Calu3 (cell line): ENCODE measurements around the gene ABHD17A. TPM values are rescaled to one million over a fixed set of nuclear protein-coding genes. Genes with fewer than 3 reads are reported as not detected.
A peak's percentile ranks its signal among the peaks of the same experiment; 100 is the strongest.

Source experiments
- BruUV-seq: library from RNA; stranded (reverse); fragments of 400-500 nt; replicated peaks from 2 replicates; lab custom pipeline; 2021; lab: Mats Ljungman, UMichigan
- CTCF ChIA-PET: fragments of 300-600 bp; sonication (Branson Sonifier 250); formaldehyde crosslinking; loops from one replicate; lab custom pipeline; 2022; ENCODE audit warnings: antibody characterized with exemption; lab: Charles Lee
- DNase-seq: peaks from one replicate; pipeline ENCODE4 v3.0.0; 2022
- H3K27ac Mint-ChIP-seq: one replicate; pipeline ENCODE4 v1.8.0; 2022; ENCODE audit warnings: mixed read lengths; ENCODE audit not compliant: unreplicated experiment
- H3K27me3 Mint-ChIP-seq: one replicate; pipeline ENCODE4 v1.8.0; 2022; ENCODE audit warnings: mixed read lengths; ENCODE audit not compliant: unreplicated experiment
- H3K36me3 Mint-ChIP-seq: one replicate; pipeline ENCODE4 v1.8.0; 2022; ENCODE audit warnings: mild to moderate bottlenecking, moderate library complexity, mixed read lengths; ENCODE audit not compliant: insufficient read depth, unreplicated experiment
- H3K4me1 Mint-ChIP-seq: one replicate; pipeline ENCODE4 v1.8.0; 2022; ENCODE audit warnings: mild to moderate bottlenecking, low read depth, mixed read lengths; ENCODE audit not compliant: unreplicated experiment
- H3K4me3 Mint-ChIP-seq: one replicate; pipeline ENCODE4 v1.8.0; 2022; ENCODE audit warnings: mild to moderate bottlenecking, low read depth, moderate library complexity, mixed read lengths; ENCODE audit not compliant: unreplicated experiment
- H3K9me3 Mint-ChIP-seq: one replicate; pipeline ENCODE4 v1.8.0; 2022; ENCODE audit warnings: low read depth, mixed read lengths; ENCODE audit not compliant: unreplicated experiment
- CTCF ChIP-seq: fragments of 200-600 bp; IDR thresholded peaks from one replicate; pipeline ENCODE4 v1.8.0; 2022; ENCODE audit warnings: antibody characterized with exemption; ENCODE audit not compliant: unreplicated experiment
- intact Hi-C: fragments of 100-400 bp; cut with micrococcal nuclease; formaldehyde crosslinking; loops from one replicate; pipeline ENCODE4 v1.10.0; 2022; ENCODE audit not compliant: unreplicated experiment
- total RNA-seq: library from RNA; stranded (reverse); gene quantifications from 2 replicates; pipeline ENCODE4 v1.2.3, GENCODE V29; 2022

ABHD17A gene
- total RNA-seq, 1 experiment from 2014 or later: 35.2 TPM

GRCh38 chr19:1931445-1931844 lies 46.1 kb upstream of the ABHD17A start:
- Mint-ChIP-seq H3K27me3 (peaks cover 9% of the 10 kb centered on the region), H3K4me3 (no peak overlapping the region), H3K27ac (no peak overlapping the region), H3K36me3 (peaks cover 16% of the 10 kb centered on the region), H3K4me1 (peaks cover 10% of the 10 kb centered on the region), H3K9me3 (peaks cover 2% of the 10 kb centered on the region)
- BruUV-seq: no TSS peak
- DNase-seq: no peak
- CTCF ChIA-PET: no interaction called here
- intact Hi-C loops: no loop called here
- TF ChIP-seq CTCF: no peak

- peak; percentile 74 for TF ChIP-seq CTCF
- Mint-ChIP-seq H3K4me1 (no peaks in the 10 kb centered on the region), H3K27ac (no peak overlapping the region), H3K9me3 (no peaks in the 10 kb centered on the region), H3K36me3 (peaks cover 16% of the 10 kb centered on the region), H3K4me3 (peak overlapping the region; percentile 65), H3K27me3 (no peaks in the 10 kb centered on the region)
- CTCF ChIA-PET: interaction anchor here (0.6 to 1.4 kb wide), 3 partner anchors 14 to 32 kb away, joined by 4 to 14 read pairs (median 5); no protein-coding TSS in a partner anchor
- intact Hi-C loops: no loop called here
- DNase-seq: peak; percentile 80
- BruUV-seq: no TSS peak
These were observed 43.9 kb upstream of the ABHD17A start for GRCh38 chr19:1929021-1929742.

GRCh38 chr19:1925544-1925943 lies 40.2 kb upstream of the ABHD17A start:
- CTCF ChIA-PET: interaction anchor here (0.6 kb wide), 1 partner anchor 61 kb away, joined by 4 read pairs; no protein-coding TSS in a partner anchor
- Mint-ChIP-seq H3K27me3 (no peaks in the 10 kb centered on the region), H3K4me3 (no peak overlapping the region), H3K27ac (no peak overlapping the region), H3K36me3 (peaks cover 33% of the 10 kb centered on the region), H3K9me3 (no peaks in the 10 kb centered on the region), H3K4me1 (no peaks in the 10 kb centered on the region)
- BruUV-seq: TSS peak; percentile 89
- no peak for TF ChIP-seq CTCF
- intact Hi-C loops: no loop called here
- no peak for DNase-seq

GRCh38 chr19:1924320-1924961 lies 39.1 kb upstream of the ABHD17A start:
- no peak for TF ChIP-seq CTCF
- H3K27me3 Mint-ChIP-seq: no peaks in the 10 kb centered on the region
- H3K4me1 Mint-ChIP-seq: no peaks in the 10 kb centered on the region
- no peaks in the 10 kb centered on the region for H3K9me3 Mint-ChIP-seq
- BruUV-seq: no TSS peak
- intact Hi-C loops: no loop called here
- no peak overlapping the region for H3K4me3 Mint-ChIP-seq
- H3K36me3 Mint-ChIP-seq: peaks cover 25% of the 10 kb centered on the region
- no peak for DNase-seq
- CTCF ChIA-PET: no interaction called here
- H3K27ac Mint-ChIP-seq: no peak overlapping the region
